Measurements from ENCODE around the gene NKX1-2.

Gene NKX1-2

GRCh38 chr10:124414076-124414475, 35.8 kb downstream of the NKX1-2 start:
- no peak for TF ChIP-seq CTCF (conservative IDR thresholded peaks at IDR 0.05; ENCODE audit: control insufficient read depth, insufficient read depth, low read depth, low read length)
- no peak overlapping the region for H3K4me3 ChIP-seq (ENCODE audit: control insufficient read depth, low read depth, low read length)
- DNase-seq (ENCODE audit: low read depth): peak; percentile 46

GRCh38 chr10:124409696-124410095, 40.1 kb downstream of the NKX1-2 start:
- DNase-seq (ENCODE audit: low read depth): no peak

GRCh38 chr10:124408357-124408756, 41.5 kb downstream of the NKX1-2 start:
- H3K4me3 ChIP-seq (ENCODE audit: control insufficient read depth, low read depth, low read length): no peak overlapping the region
- no peak for DNase-seq (ENCODE audit: low read depth)
- TF ChIP-seq CTCF (conservative IDR thresholded peaks at IDR 0.05; ENCODE audit: control insufficient read depth, insufficient read depth, low read depth, low read length): no peak

More at GRCh38 chr10:124409696-124410095, 40.1 kb downstream of the NKX1-2 start:
- no peak overlapping the region for H3K4me3 ChIP-seq (ENCODE audit: control insufficient read depth, low read depth, low read length)
- no peak for TF ChIP-seq CTCF (conservative IDR thresholded peaks at IDR 0.05; ENCODE audit: control insufficient read depth, insufficient read depth, low read depth, low read length)

GRCh38 chr10:124407456-124407855, 42.4 kb downstream of the NKX1-2 start:
- no peak for TF ChIP-seq CTCF (conservative IDR thresholded peaks at IDR 0.05; ENCODE audit: control insufficient read depth, insufficient read depth, low read depth, low read length)

GRCh38 chr10:124403548-124403947, 46.3 kb downstream of the NKX1-2 start:
- no peak overlapping the region for H3K4me3 ChIP-seq (ENCODE audit: control insufficient read depth, low read depth, low read length)
- peak; percentile 66 for TF ChIP-seq CTCF (conservative IDR thresholded peaks at IDR 0.05; ENCODE audit: control insufficient read depth, insufficient read depth, low read depth, low read length)
- peak; percentile 86 for DNase-seq (ENCODE audit: low read depth)

More at GRCh38 chr10:124407456-124407855, 42.4 kb downstream of the NKX1-2 start:
- no peak for DNase-seq (ENCODE audit: low read depth)
- H3K4me3 ChIP-seq (ENCODE audit: control insufficient read depth, low read depth, low read length): no peak overlapping the region

- DNase-seq (ENCODE audit: low read depth): no peak
- H3K4me3 ChIP-seq (ENCODE audit: control insufficient read depth, low read depth, low read length): no peak overlapping the region
- no peak for TF ChIP-seq CTCF (conservative IDR thresholded peaks at IDR 0.05; ENCODE audit: control insufficient read depth, insufficient read depth, low read depth, low read length)
Observed at GRCh38 chr10:124402273-124402672, 47.6 kb downstream of the NKX1-2 start.

GRCh38 chr10:124401633-124402032, 48.2 kb downstream of the NKX1-2 start:
- TF ChIP-seq CTCF (conservative IDR thresholded peaks at IDR 0.05; ENCODE audit: control insufficient read depth, insufficient read depth, low read depth, low read length): no peak
- no peak for DNase-seq (ENCODE audit: low read depth)
- H3K4me3 ChIP-seq (ENCODE audit: control insufficient read depth, low read depth, low read length): no peak overlapping the region

Data from fibroblast of mammary gland (primary cell).